Activated CD8-positive, alpha-beta memory T cell treated with anti-CD3 and anti-CD28 coated beads, Interleukin-2, amount 50 U/mL, for 4 hours (primary cell): Measurements from ENCODE around the gene COL18A1.

Experiments used
- DNase-seq: peaks from one replicate; pipeline ENCODE4 v3.0.0-alpha.2; 2020

The COL18A1 gene

GRCh38 chr21:45403133-45403824 lies 1.7 kb upstream of the COL18A1 start:
- no peak for DNase-seq

- no peak for DNase-seq
Measured at GRCh38 chr21:45403825-45404729, 888 bp upstream of the COL18A1 start.

GRCh38 chr21:45405271-45405818 lies 380 bp downstream of the COL18A1 start:
- no peak for DNase-seq

- no peak for DNase-seq
Measured at GRCh38 chr21:45405819-45406762, 1.1 kb downstream of the COL18A1 start.

- DNase-seq, result no peak
Measured at GRCh38 chr21:45406801-45407628, 2.0 kb downstream of the COL18A1 start.

GRCh38 chr21:45407629-45408247 lies 2.8 kb downstream of the COL18A1 start:
- DNase-seq, result no peak

- DNase-seq, result no peak
Measured at GRCh38 chr21:45408271-45408791, 3.4 kb downstream of the COL18A1 start.

GRCh38 chr21:45408801-45409261 lies 3.9 kb downstream of the COL18A1 start:
- no peak for DNase-seq

- no peak for DNase-seq
Measured at GRCh38 chr21:45409466-45410150, 4.6 kb downstream of the COL18A1 start.

GRCh38 chr21:45410151-45410864 lies 5.3 kb downstream of the COL18A1 start:
- no peak for DNase-seq

- DNase-seq, result no peak
Measured at GRCh38 chr21:45410865-45411809, 6.2 kb downstream of the COL18A1 start.

GRCh38 chr21:45411810-45412206 lies 6.8 kb downstream of the COL18A1 start:
- DNase-seq, result no peak

GRCh38 chr21:45412491-45412890 lies 7.5 kb downstream of the COL18A1 start:
- DNase-seq, result no peak

- peak; percentile 9 for DNase-seq
Measured at GRCh38 chr21:45412909-45413611, 8.1 kb downstream of the COL18A1 start.

GRCh38 chr21:45413922-45414321 lies 9.0 kb downstream of the COL18A1 start:
- DNase-seq, result peak; percentile 10

- DNase-seq, result no peak
Measured at GRCh38 chr21:45414396-45415187, 9.6 kb downstream of the COL18A1 start.
